ENCODE data around the gene LARP1.

- no peak for TF ChIP-seq CTCF (optimal IDR thresholded peaks at IDR 0.05 in 1 of 3, IDR thresholded peaks at IDR 0.05 in 1 of 3, conservative IDR thresholded peaks at IDR 0.05 in 1 of 3; ENCODE audit: extremely low read depth in 1 of 3, insufficient read depth in 2 of 3, low read length in 3 of 3)
- TF ChIP-seq EZH2 (IDR thresholded peaks at IDR 0.05; ENCODE audit: low read length), result no peak
Observed at GRCh38 chr5:154707641-154708040, 47.5 kb upstream of the LARP1 start.
